DND-41 (cell line): Measurements from ENCODE around the gene ZBTB8A.

Source experiments
- ATAC-seq: fragments of 200-7000 bp; cut with Tn5 transposase; 3 replicates; pipeline ENCODE4 v1.9.1; 2021; ENCODE audit warnings: low read depth; ENCODE audit not compliant: insufficient read depth
- DNase-seq: peaks from one replicate; pipeline ENCODE4 v3.0.0-alpha.2; 2020
- H2AFZ ChIP-seq: 2 replicates; pipeline ENCODE4 v1.6.0; 2012; ENCODE audit warnings: low read depth, low read length
- H3K27ac ChIP-seq: 2 replicates; pipeline ENCODE4 v1.5.1; 2012; ENCODE audit warnings: low read length, inconsistent platforms
- H3K27me3 ChIP-seq: fragments of 200-600 bp; sonication (generic); 2 replicates; pipeline ENCODE4 v1.6.0; 2012; ENCODE audit warnings: low read length, mild to moderate bottlenecking, inconsistent platforms; ENCODE audit not compliant: insufficient read depth, poor library complexity
- H3K36me3 ChIP-seq: 2 replicates; pipeline ENCODE4 v1.5.1; 2012; ENCODE audit warnings: low read length, inconsistent platforms; ENCODE audit not compliant: insufficient read depth
- H3K4me1 ChIP-seq: 2 replicates; pipeline ENCODE4 v1.5.1; 2012; ENCODE audit warnings: mild to moderate bottlenecking, low read length; ENCODE audit not compliant: insufficient read depth
- H3K4me2 ChIP-seq: 2 replicates; pipeline ENCODE4 v1.6.0; 2012; ENCODE audit warnings: mild to moderate bottlenecking, moderate library complexity, low read length, inconsistent platforms; ENCODE audit not compliant: insufficient read depth
- H3K4me3 ChIP-seq, 2 experiments: fragments of 200-600 bp in 1 of 2; shearing (Covaris generic) in 1 of 2; 2 replicates each; pipeline ENCODE4 v1.5.1; 2012 to 2016; ENCODE audit warnings: inconsistent platforms in 2 of 2, low read length in 2 of 2, mild to moderate bottlenecking in 2 of 2, low read depth in 1 of 2, moderate library complexity in 1 of 2
- H3K79me2 ChIP-seq: 2 replicates; pipeline ENCODE4 v1.6.0; 2012; ENCODE audit warnings: low read length, inconsistent platforms; ENCODE audit not compliant: insufficient read depth
- H3K9ac ChIP-seq: 2 replicates; pipeline ENCODE4 v1.6.0; 2012; ENCODE audit warnings: low read depth, mild to moderate bottlenecking, inconsistent platforms, low read length, moderate library complexity
- H3K9me3 ChIP-seq: 2 replicates; pipeline ENCODE4 v1.5.1; 2012; ENCODE audit warnings: low read length, moderate library complexity, mild to moderate bottlenecking, inconsistent platforms; ENCODE audit not compliant: insufficient read depth, severe bottlenecking
- H4K20me1 ChIP-seq: 2 replicates; pipeline ENCODE4 v1.6.0; 2012; ENCODE audit warnings: low read length; ENCODE audit not compliant: insufficient read depth
- EZH2 ChIP-seq: IDR thresholded peaks from 3 replicates; pipeline ENCODE4 v1.6.1; 2012; ENCODE audit warnings: borderline replicate concordance, low read depth, mild to moderate bottlenecking, moderate library complexity, low read length, inconsistent platforms; ENCODE audit not compliant: severe bottlenecking
- TF ChIP-seq, protein P1 (sequence below): IDR thresholded peaks from 2 replicates; pipeline ENCODE4 v1.5.1; 2012; ENCODE audit warnings: borderline replicate concordance, low read length, moderate library complexity, mild to moderate bottlenecking; ENCODE audit not compliant: poor library complexity, severe bottlenecking; ENCODE audit errors: extremely low read depth

The ZBTB8A gene

DNA sequence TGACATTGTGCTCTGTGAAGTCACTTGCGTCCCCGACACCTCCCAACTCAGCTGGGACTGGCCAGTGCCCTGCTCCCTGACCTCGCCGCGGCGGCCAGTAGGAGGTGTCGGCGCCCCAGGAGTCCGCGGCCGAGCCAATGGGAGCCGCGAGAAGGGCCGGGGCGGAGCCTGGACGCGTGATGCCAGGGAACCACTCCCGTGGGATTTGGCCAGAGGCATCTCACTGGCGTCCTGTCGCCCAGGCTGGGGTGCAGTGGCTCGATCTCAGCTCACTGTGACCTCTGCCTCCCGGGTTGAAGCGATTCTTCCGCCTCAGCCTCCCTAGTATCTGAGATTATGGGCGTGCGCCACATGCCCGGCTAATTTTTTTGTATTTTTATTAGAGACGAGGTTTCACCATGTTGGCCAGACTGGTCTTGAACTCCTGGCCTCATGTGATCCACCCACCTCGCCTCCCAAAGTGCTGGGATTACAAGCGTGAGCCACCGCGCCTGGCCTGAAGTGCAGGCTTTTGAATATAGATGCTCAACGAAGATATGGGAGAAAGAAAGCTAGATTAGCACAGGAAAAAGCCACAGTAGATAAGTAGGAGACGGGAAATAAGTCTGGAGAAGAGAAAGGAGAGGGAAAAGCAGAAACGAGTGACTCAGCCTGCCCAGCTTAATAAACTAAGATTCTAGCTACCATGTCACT is 73.1 kb downstream of the ZBTB8A start:
- no peak overlapping the region for H2AFZ ChIP-seq
- no peak overlapping the region for H3K4me2 ChIP-seq
- no peak for DNase-seq
- H3K9ac ChIP-seq, result no peak overlapping the region
- H3K4me3 ChIP-seq, result no peak overlapping the region
- no peaks in the 10 kb centered on the region for H3K4me1 ChIP-seq
- H3K9me3 ChIP-seq, result no peaks in the 10 kb centered on the region
- ATAC-seq, result no peak
- no peaks in the 10 kb centered on the region for H3K79me2 ChIP-seq
- no peak overlapping the region for H3K27ac ChIP-seq
- H4K20me1 ChIP-seq, result no peaks in the 10 kb centered on the region
- no peaks in the 10 kb centered on the region for H3K36me3 ChIP-seq
- H3K27me3 ChIP-seq, result no peaks in the 10 kb centered on the region
- TF ChIP-seq EZH2, result no peak
- TF ChIP-seq, protein P1, sequence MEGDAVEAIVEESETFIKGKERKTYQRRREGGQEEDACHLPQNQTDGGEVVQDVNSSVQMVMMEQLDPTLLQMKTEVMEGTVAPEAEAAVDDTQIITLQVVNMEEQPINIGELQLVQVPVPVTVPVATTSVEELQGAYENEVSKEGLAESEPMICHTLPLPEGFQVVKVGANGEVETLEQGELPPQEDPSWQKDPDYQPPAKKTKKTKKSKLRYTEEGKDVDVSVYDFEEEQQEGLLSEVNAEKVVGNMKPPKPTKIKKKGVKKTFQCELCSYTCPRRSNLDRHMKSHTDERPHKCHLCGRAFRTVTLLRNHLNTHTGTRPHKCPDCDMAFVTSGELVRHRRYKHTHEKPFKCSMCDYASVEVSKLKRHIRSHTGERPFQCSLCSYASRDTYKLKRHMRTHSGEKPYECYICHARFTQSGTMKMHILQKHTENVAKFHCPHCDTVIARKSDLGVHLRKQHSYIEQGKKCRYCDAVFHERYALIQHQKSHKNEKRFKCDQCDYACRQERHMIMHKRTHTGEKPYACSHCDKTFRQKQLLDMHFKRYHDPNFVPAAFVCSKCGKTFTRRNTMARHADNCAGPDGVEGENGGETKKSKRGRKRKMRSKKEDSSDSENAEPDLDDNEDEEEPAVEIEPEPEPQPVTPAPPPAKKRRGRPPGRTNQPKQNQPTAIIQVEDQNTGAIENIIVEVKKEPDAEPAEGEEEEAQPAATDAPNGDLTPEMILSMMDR, result no peak

GRCh38 chr1:32613472-32613871 is 74.2 kb downstream of the ZBTB8A start:
- Histone ChIP-seq H3K4me1 (no peaks in the 10 kb centered on the region), H4K20me1 (no peaks in the 10 kb centered on the region), H2AFZ (no peak overlapping the region), H3K27ac (no peak overlapping the region), H3K9me3 (no peaks in the 10 kb centered on the region), H3K9ac (no peak overlapping the region), H3K4me3 (no peak overlapping the region), H3K36me3 (no peaks in the 10 kb centered on the region), H3K4me2 (no peak overlapping the region), H3K79me2 (no peaks in the 10 kb centered on the region), H3K27me3 (no peaks in the 10 kb centered on the region)
- DNase-seq (no peak), ATAC-seq (no peak)
- TF ChIP-seq, protein P1, result no peak
- no peak for TF ChIP-seq EZH2

GRCh38 chr1:32618673-32619221 is 79.5 kb downstream of the ZBTB8A start:
- Histone ChIP-seq H3K79me2 (no peaks in the 10 kb centered on the region), H3K9ac (no peak overlapping the region), H2AFZ (no peak overlapping the region), H4K20me1 (no peaks in the 10 kb centered on the region), H3K27me3 (no peaks in the 10 kb centered on the region), H3K36me3 (peaks cover 8% of the 10 kb centered on the region; the same call in 1 of the 2 replicates), H3K27ac (no peak overlapping the region), H3K4me3 (no peak overlapping the region), H3K4me1 (peaks cover 12% of the 10 kb centered on the region), H3K9me3 (no peaks in the 10 kb centered on the region), H3K4me2 (no peak overlapping the region)
- ATAC-seq (peak; percentile 43; the same call in 1 of the 3 replicates), DNase-seq (no peak)
- no peak for TF ChIP-seq EZH2
- TF ChIP-seq, protein P1, result no peak
